Activated CD8-positive, alpha-beta T cell treated with anti-CD3 and anti-CD28 coated beads for 36 hours (primary cell): ENCODE results near the gene LTC4S. TPM values are rescaled to one million over a fixed set of nuclear protein-coding genes. Genes with fewer than 3 reads are reported as not detected.

Source experiments
- ATAC-seq: fragments of 200-7000 bp; cut with Tn5 transposase; one replicate; pipeline ENCODE4 v1.10.0; 2021; ENCODE audit warnings: mild to moderate bottlenecking, moderate library complexity
- CTCF ChIA-PET: fragments of 350-600 bp; sonication (Branson Sonifier 250); formaldehyde crosslinking; loops from one replicate; lab custom pipeline; 2021; ENCODE audit warnings: antibody characterized with exemption; lab: Charles Lee
- POLR2A ChIA-PET: fragments of 350-600 bp; sonication (Branson Sonifier 250); formaldehyde crosslinking; loops from one replicate; lab custom pipeline; 2021; ENCODE audit warnings: antibody characterized with exemption; lab: Charles Lee
- DNase-seq: peaks from one replicate; pipeline ENCODE4 v3.0.0-alpha.2; 2020
- H3K27ac Mint-ChIP-seq: one replicate; pipeline ENCODE4 v1.8.0; 2021; ENCODE audit warnings: mild to moderate bottlenecking, mixed read lengths
- H3K27me3 Mint-ChIP-seq: one replicate; pipeline ENCODE4 v1.8.0; 2021; ENCODE audit warnings: mixed read lengths
- H3K36me3 Mint-ChIP-seq: one replicate; pipeline ENCODE4 v1.8.0; 2021; ENCODE audit warnings: low read depth, mixed read lengths
- H3K4me1 Mint-ChIP-seq: one replicate; pipeline ENCODE4 v1.8.0; 2021; ENCODE audit warnings: low read depth, mixed read lengths
- H3K4me3 Mint-ChIP-seq: one replicate; pipeline ENCODE4 v1.8.0; 2021; ENCODE audit warnings: mild to moderate bottlenecking, moderate library complexity, mixed read lengths
- H3K9me3 Mint-ChIP-seq: one replicate; pipeline ENCODE4 v1.8.0; 2021; ENCODE audit warnings: mixed read lengths
- CTCF ChIP-seq: fragments of 200-600 bp; IDR thresholded peaks from one replicate; pipeline ENCODE4 v1.8.0; 2022; ENCODE audit warnings: antibody characterized with exemption, mild to moderate bottlenecking
- intact Hi-C: fragments of 100-400 bp; cut with micrococcal nuclease; formaldehyde crosslinking; loops from one replicate; pipeline ENCODE4 v1.10.0; 2022
- total RNA-seq, 2 experiments: library from RNA; stranded (reverse); gene quantifications; one replicate each; pipeline ENCODE4 v1.2.3, GENCODE V29; 2021

Gene LTC4S
- total RNA-seq, 2 experiments from 2014 or later = 1.3 TPM; not detected in 1

- Mint-ChIP-seq H3K27ac (no peak overlapping the region), H3K27me3 (no peaks in the 10 kb centered on the region), H3K9me3 (no peaks in the 10 kb centered on the region), H3K36me3 (peaks cover 44% of the 10 kb centered on the region), H3K4me3 (no peak overlapping the region), H3K4me1 (peaks cover 20% of the 10 kb centered on the region)
- POLR2A ChIA-PET = interaction anchor here (0.7 to 1.2 kb wide), 3 partner anchors 26 to 90 kb away, joined by 3 read pairs; partner anchors contain the start of gene LTC4S
- DNase-seq = no peak
- CTCF ChIA-PET = interaction anchor here (1.6 kb wide), 1 partner anchor 137 kb away, joined by 4 read pairs; no protein-coding TSS in a partner anchor
- intact Hi-C loops = no loop called here
- TF ChIP-seq CTCF = no peak
- peak; percentile 49 for ATAC-seq
These were observed 25.3 kb upstream of the LTC4S start for GRCh38 chr5:179768326-179769085.

- H3K36me3 Mint-ChIP-seq = peaks cover 48% of the 10 kb centered on the region
- ChIA-PET CTCF (interaction anchor here (0.7 kb wide), 1 partner anchor 15 kb away, joined by 3 read pairs; no protein-coding TSS in a partner anchor), POLR2A (interaction anchor here (0.9 to 1.0 kb wide), 2 partner anchors 10 to 25 kb away, joined by 3 read pairs; partner anchors contain the start of gene LTC4S)
- ATAC-seq (no peak), DNase-seq (no peak)
- H3K27me3 Mint-ChIP-seq = no peaks in the 10 kb centered on the region
- no peaks in the 10 kb centered on the region for H3K9me3 Mint-ChIP-seq
- H3K27ac Mint-ChIP-seq = no peak overlapping the region
- no peak for TF ChIP-seq CTCF
- peaks cover 20% of the 10 kb centered on the region for H3K4me1 Mint-ChIP-seq
- intact Hi-C loops = no loop called here
- H3K4me3 Mint-ChIP-seq = no peak overlapping the region
These were observed 24.5 kb upstream of the LTC4S start for GRCh38 chr5:179769271-179769670.

GRCh38 chr5:179769796-179770195 lies 24.0 kb upstream of the LTC4S start:
- Mint-ChIP-seq H3K4me1 (peaks cover 20% of the 10 kb centered on the region), H3K27me3 (no peaks in the 10 kb centered on the region), H3K27ac (no peak overlapping the region), H3K9me3 (no peaks in the 10 kb centered on the region), H3K36me3 (peaks cover 49% of the 10 kb centered on the region), H3K4me3 (no peak overlapping the region)
- ChIA-PET POLR2A (interaction anchor here (1.0 kb wide), 1 partner anchor 11 kb away, joined by 3 read pairs; no protein-coding TSS in a partner anchor), CTCF (interaction anchor here (0.7 kb wide), 1 partner anchor 14 kb away, joined by 3 read pairs; no protein-coding TSS in a partner anchor)
- intact Hi-C loops = no loop called here
- no peak for TF ChIP-seq CTCF
- DNase-seq (no peak), ATAC-seq (no peak)

GRCh38 chr5:179771311-179771895 lies 22.4 kb upstream of the LTC4S start:
- no peaks in the 10 kb centered on the region for H3K9me3 Mint-ChIP-seq
- peaks cover 11% of the 10 kb centered on the region for H3K4me1 Mint-ChIP-seq
- H3K36me3 Mint-ChIP-seq = peaks cover 42% of the 10 kb centered on the region
- H3K27me3 Mint-ChIP-seq = no peaks in the 10 kb centered on the region
- no peak overlapping the region for H3K27ac Mint-ChIP-seq
- intact Hi-C loops = no loop called here
- no peak overlapping the region for H3K4me3 Mint-ChIP-seq
- CTCF ChIA-PET = interaction anchor here (1.4 to 3.2 kb wide), 2 partner anchors 9 to 77 kb away, joined by 3 to 18 read pairs; no protein-coding TSS in a partner anchor
- POLR2A ChIA-PET = interaction anchor here (0.9 to 1.1 kb wide), 3 partner anchors 9 to 12 kb away, joined by 3 to 5 read pairs (median 3); no protein-coding TSS in a partner anchor
- no peak for TF ChIP-seq CTCF
- DNase-seq (no peak), ATAC-seq (no peak)
